Neuronal stem cell (in vitro differentiated cells): ENCODE measurements around the gene SSTR1.

Source experiments
- DNase-seq: peaks from one replicate; pipeline ENCODE4 v3.0.0-alpha.2; 2013; ENCODE audit warnings: low spot score
- H2AFZ ChIP-seq: one replicate; pipeline ENCODE4 v1.6.1; 2013; ENCODE audit warnings: mild to moderate bottlenecking, low read length, inconsistent platforms
- H2AK5ac ChIP-seq: 2 replicates; pipeline ENCODE4 v1.6.1; 2013; ENCODE audit warnings: low read depth, mild to moderate bottlenecking, inconsistent platforms, low read length, moderate library complexity, mixed read lengths
- H2BK120ac ChIP-seq: 2 replicates; pipeline ENCODE4 v1.6.1; 2013; ENCODE audit warnings: low read depth, mild to moderate bottlenecking, inconsistent platforms, low read length, moderate library complexity, mixed read lengths
- H2BK12ac ChIP-seq: one replicate; pipeline ENCODE4 v1.6.1; 2013; ENCODE audit warnings: low read length, inconsistent platforms
- H2BK15ac ChIP-seq: 2 replicates; pipeline ENCODE4 v1.6.1; 2013; ENCODE audit warnings: mild to moderate bottlenecking, low read length, inconsistent platforms, mixed read lengths
- H2BK5ac ChIP-seq: one replicate; pipeline ENCODE4 v1.6.1; 2013; ENCODE audit warnings: inconsistent platforms, mild to moderate bottlenecking, low read length, moderate library complexity
- H3K14ac ChIP-seq: one replicate; pipeline ENCODE4 v1.6.1; 2013; ENCODE audit warnings: low read length, inconsistent platforms
- H3K18ac ChIP-seq: 2 replicates; pipeline ENCODE4 v1.6.1; 2013; ENCODE audit warnings: low read length, inconsistent platforms
- H3K23ac ChIP-seq: 2 replicates; pipeline ENCODE4 v1.6.1; 2013; ENCODE audit warnings: low read depth, mild to moderate bottlenecking, mixed read lengths, low read length, inconsistent platforms; ENCODE audit not compliant: poor library complexity
- H3K27ac ChIP-seq: replicated peaks from 3 replicates; pipeline ENCODE4 v1.5.1; 2013; ENCODE audit warnings: low read length, inconsistent platforms
- H3K27me3 ChIP-seq, 3 experiments: 2 replicates each; pipeline ENCODE4 v1.6.1; 2013; ENCODE audit warnings: low read length in 3 of 3, mild to moderate bottlenecking in 2 of 3, inconsistent platforms in 1 of 3, low read depth in 1 of 3, mixed read lengths in 1 of 3, moderate library complexity in 1 of 3; ENCODE audit not compliant: control insufficient read depth in 3 of 3, insufficient read depth in 3 of 3
- H3K36me3 ChIP-seq, 2 donors: replicated peaks in 1 of 2; 2 replicates each; pipeline ENCODE4 v1.6.1; 2013; ENCODE audit warnings: low read length in 2 of 2; ENCODE audit not compliant: control insufficient read depth in 2 of 2, insufficient read depth in 2 of 2
- H3K4ac ChIP-seq: 2 replicates; pipeline ENCODE4 v1.6.1; 2013; ENCODE audit warnings: inconsistent platforms, mild to moderate bottlenecking, low read length, moderate library complexity
- H3K4me1 ChIP-seq, 2 donors: 1 replicate in 1 of 2; 2 replicates in 1 of 2; pipeline ENCODE4 v1.6.1; 2013; ENCODE audit warnings: low read length in 2 of 2, low read depth in 1 of 2; ENCODE audit not compliant: control insufficient read depth in 2 of 2, insufficient read depth in 1 of 2
- H3K4me2 ChIP-seq: one replicate; pipeline ENCODE4 v1.6.1; 2013; ENCODE audit warnings: mild to moderate bottlenecking, low read length, inconsistent platforms; ENCODE audit not compliant: insufficient read depth, poor library complexity, severe bottlenecking
- H3K4me3 ChIP-seq, 2 donors: 2 replicates each; pipeline ENCODE4 v1.5.1; 2013; ENCODE audit warnings: low read length in 2 of 2, mild to moderate bottlenecking in 2 of 2, inconsistent platforms in 1 of 2, moderate library complexity in 1 of 2
- H3K79me1 ChIP-seq: one replicate; pipeline ENCODE4 v1.6.1; 2013; ENCODE audit warnings: low read depth, mild to moderate bottlenecking, inconsistent platforms, low read length, moderate library complexity
- H3K9ac ChIP-seq: one replicate; pipeline ENCODE4 v1.6.1; 2013; ENCODE audit warnings: mild to moderate bottlenecking, low read depth, low read length, inconsistent platforms; ENCODE audit not compliant: poor library complexity
- H3K9me3 ChIP-seq, 2 donors: replicated peaks in 1 of 2; 2 replicates each; pipeline versions ENCODE3 to v1.6.1; 2013; ENCODE audit warnings: low read length in 2 of 2, mild to moderate bottlenecking in 2 of 2, inconsistent platforms in 1 of 2, low read depth in 1 of 2, mixed read lengths in 1 of 2, moderate library complexity in 1 of 2; ENCODE audit not compliant: control insufficient read depth in 2 of 2, insufficient read depth in 1 of 2
- H4K8ac ChIP-seq: one replicate; pipeline ENCODE4 v1.6.1; 2013; ENCODE audit warnings: low read depth, mild to moderate bottlenecking, inconsistent platforms, low read length, moderate library complexity
- H4K91ac ChIP-seq: one replicate; pipeline ENCODE4 v1.6.1; 2013; ENCODE audit warnings: low read length, low read depth, mild to moderate bottlenecking, inconsistent platforms; ENCODE audit not compliant: poor library complexity
- WGBS, 2 donors: extraction: QIAGEN DNeasy Blood & Tissue Kit; methylation state at CpG; one replicate each; pipeline ENCODE4 v1.1.7; 2013; ENCODE audit warnings: missing lambda C conversion rate in 2 of 2, mixed read lengths in 1 of 2; ENCODE audit not compliant: insufficient read length in 2 of 2, insufficient replicate concordance in 1 of 2; ENCODE audit errors: extremely low coverage in 2 of 2; 5-methylcytosine and 5-hydroxymethylcytosine counted together

Gene SSTR1

GRCh38 chr14:38208618-38209562 lies 1.2 kb downstream of the SSTR1 start:
- no peak overlapping the region for H3K4ac ChIP-seq
- DNase-seq: peak; percentile 26
- H3K14ac ChIP-seq: peak overlapping the region; percentile 90
- no peak overlapping the region for H4K8ac ChIP-seq
- H3K18ac ChIP-seq: peak overlapping the region; percentile 81
- WGBS, 2 donors: no CpG with 5 or more reads among the region's 59 CpGs
- no peak overlapping the region for H2BK120ac ChIP-seq
- H3K79me1 ChIP-seq: no peaks in the 10 kb centered on the region
- H2BK5ac ChIP-seq: peak overlapping the region; percentile 10
- no peak overlapping the region for H2AFZ ChIP-seq
- H2AK5ac ChIP-seq: no peak overlapping the region
- peak overlapping the region; percentile 30 for H3K23ac ChIP-seq
- no peak overlapping the region for H3K27ac ChIP-seq
- peaks cover 27 to 70% (median 51%) of the 10 kb centered on the region in 3 experiments for H3K27me3 ChIP-seq
- no peak overlapping the region for H2BK15ac ChIP-seq
- H4K91ac ChIP-seq: no peak overlapping the region
- peak overlapping the region in 1 of 2 donors; percentile 72 for H3K4me3 ChIP-seq
- H3K9ac ChIP-seq: peak overlapping the region; percentile 82
- H2BK12ac ChIP-seq: no peak overlapping the region
- peak overlapping the region; percentile 82 for H3K4me2 ChIP-seq
- H3K36me3 ChIP-seq: no peaks in the 10 kb centered on the region
- H3K9me3 ChIP-seq: peaks cover 4 to 15% of the 10 kb centered on the region in 2 donors
- H3K4me1 ChIP-seq: peaks cover 0 to 16% of the 10 kb centered on the region in 2 donors

- Histone ChIP-seq H3K27me3 (peaks cover 27 to 70% (median 51%) of the 10 kb centered on the region in 3 experiments), H3K23ac (peak overlapping the region; percentile 29), H3K9me3 (peaks cover 4 to 15% of the 10 kb centered on the region in 2 donors), H2BK15ac (peak overlapping the region; percentile 14), H2BK5ac (peak overlapping the region; percentile 10), H3K4me2 (peak overlapping the region; percentile 82), H3K79me1 (no peaks in the 10 kb centered on the region), H2BK12ac (no peak overlapping the region), H3K18ac (peak overlapping the region; percentile 81), H3K4me3 (peak overlapping the region in 1 of 2 donors; percentile 72), H3K9ac (peak overlapping the region; percentile 67), H3K4ac (no peak overlapping the region), H3K36me3 (no peaks in the 10 kb centered on the region), H2AFZ (no peak overlapping the region), H2BK120ac (no peak overlapping the region), H4K91ac (no peak overlapping the region), H3K4me1 (peaks cover 0 to 16% of the 10 kb centered on the region in 2 donors), H3K27ac (no peak overlapping the region), H4K8ac (peak overlapping the region; percentile 52), H2AK5ac (peak overlapping the region; percentile 68), H3K14ac (peak overlapping the region; percentile 90)
- DNase-seq: peak; percentile 3
- WGBS, 2 donors: no CpG with 5 or more reads among the region's 69 CpGs
These were observed 2.2 kb downstream of the SSTR1 start for GRCh38 chr14:38209572-38210557.

DNA sequence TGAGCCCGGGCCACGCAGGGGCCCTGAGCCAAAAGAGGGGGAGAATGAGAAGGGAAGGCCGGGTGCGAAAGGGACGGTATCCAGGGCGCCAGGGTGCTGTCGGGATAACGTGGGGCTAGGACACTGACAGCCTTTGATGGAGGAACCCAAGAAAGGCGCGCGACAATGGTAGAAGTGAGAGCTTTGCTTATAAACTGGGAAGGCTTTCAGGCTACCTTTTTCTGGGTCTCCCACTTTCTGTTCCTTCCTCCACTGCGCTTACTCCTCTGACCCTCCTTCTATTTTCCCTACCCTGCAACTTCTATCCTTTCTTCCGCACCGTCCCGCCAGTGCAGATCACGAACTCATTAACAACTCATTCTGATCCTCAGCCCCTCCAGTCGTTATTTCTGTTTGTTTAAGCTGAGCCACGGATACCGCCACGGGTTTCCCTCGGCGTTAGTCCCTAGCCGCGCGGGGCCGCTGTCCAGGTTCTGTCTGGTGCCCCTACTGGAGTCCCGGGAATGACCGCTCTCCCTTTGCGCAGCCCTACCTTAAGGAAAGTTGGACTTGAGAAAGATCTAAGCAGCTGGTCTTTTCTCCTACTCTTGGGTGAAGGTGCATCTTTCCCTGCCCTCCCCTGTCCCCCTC lies 3.0 kb downstream of the SSTR1 start:
- Histone ChIP-seq H3K9ac (peak overlapping the region; percentile 34), H2AK5ac (no peak overlapping the region), H3K27ac (no peak overlapping the region), H3K23ac (peak overlapping the region; percentile 29), H3K79me1 (no peaks in the 10 kb centered on the region), H2BK15ac (no peak overlapping the region), H3K9me3 (peaks cover 4 to 15% of the 10 kb centered on the region in 2 donors), H3K36me3 (no peaks in the 10 kb centered on the region), H3K27me3 (peaks cover 27 to 70% (median 51%) of the 10 kb centered on the region in 3 experiments), H3K18ac (peak overlapping the region; percentile 46), H3K4ac (no peak overlapping the region), H2BK120ac (no peak overlapping the region), H3K14ac (no peak overlapping the region), H2AFZ (no peak overlapping the region), H4K8ac (no peak overlapping the region), H3K4me3 (no peak overlapping the region), H2BK12ac (no peak overlapping the region), H3K4me1 (peaks cover 0 to 16% of the 10 kb centered on the region in 2 donors), H2BK5ac (no peak overlapping the region), H4K91ac (no peak overlapping the region), H3K4me2 (peak overlapping the region; percentile 54)
- whole genome bisulfite sequencing, 2 donors: no CpG with 5 or more reads among the region's 29 CpGs
- DNase-seq: peak; percentile 18
